HG03135 (cell line): ENCODE data around the gene CETN1.

Experiments used
- ATAC-seq: cut with Tn5 transposase; IDR thresholded peaks from one replicate; pipeline ENCODE4 v1.9.1; 2021; ENCODE audit warnings: mild to moderate bottlenecking, moderate library complexity; ENCODE audit not compliant: unreplicated experiment

Gene CETN1

DNA sequence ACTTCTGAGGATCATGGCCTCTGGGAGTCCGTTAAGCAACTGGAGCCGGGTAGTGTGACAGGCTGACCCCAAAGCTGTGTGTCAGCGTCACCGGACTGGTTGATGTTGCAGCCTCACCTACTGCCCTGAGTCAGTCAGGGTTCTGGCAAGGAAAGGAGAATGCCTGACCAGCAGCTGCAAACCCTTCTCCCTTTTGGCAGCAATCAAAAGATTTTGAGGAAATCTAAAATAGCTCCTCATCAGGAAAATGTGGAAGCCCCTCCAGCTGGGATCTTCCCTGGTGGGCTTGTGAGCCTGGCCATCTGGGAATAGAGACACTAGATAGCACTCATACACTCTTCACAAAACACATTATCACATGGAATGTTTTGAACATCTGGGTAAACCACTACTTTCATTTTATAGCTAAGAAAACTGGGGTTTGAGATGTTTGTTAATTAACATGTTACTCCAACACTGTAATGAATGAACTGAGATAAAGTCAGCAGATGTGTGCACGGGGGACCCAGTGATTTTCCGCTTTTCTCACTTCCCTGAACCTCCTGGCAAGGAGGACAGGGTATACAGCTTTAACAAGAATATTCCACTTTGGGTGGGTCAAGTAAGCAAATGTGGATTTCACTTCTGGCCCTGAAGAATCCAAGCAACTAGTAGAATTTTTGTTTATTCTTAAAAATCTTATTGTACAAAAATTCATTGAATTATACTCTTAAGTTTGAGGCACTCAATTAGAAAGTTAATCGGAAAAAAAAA is 41.3 kb downstream of the CETN1 start:
- ATAC-seq, result no peak

GRCh38 chr18:622289-622688 is 42.1 kb downstream of the CETN1 start:
- no peak for ATAC-seq

GRCh38 chr18:623761-624620 is 43.8 kb downstream of the CETN1 start:
- peak; percentile 57 for ATAC-seq

GRCh38 chr18:627231-627630 is 47.1 kb downstream of the CETN1 start:
- no peak for ATAC-seq

DNA sequence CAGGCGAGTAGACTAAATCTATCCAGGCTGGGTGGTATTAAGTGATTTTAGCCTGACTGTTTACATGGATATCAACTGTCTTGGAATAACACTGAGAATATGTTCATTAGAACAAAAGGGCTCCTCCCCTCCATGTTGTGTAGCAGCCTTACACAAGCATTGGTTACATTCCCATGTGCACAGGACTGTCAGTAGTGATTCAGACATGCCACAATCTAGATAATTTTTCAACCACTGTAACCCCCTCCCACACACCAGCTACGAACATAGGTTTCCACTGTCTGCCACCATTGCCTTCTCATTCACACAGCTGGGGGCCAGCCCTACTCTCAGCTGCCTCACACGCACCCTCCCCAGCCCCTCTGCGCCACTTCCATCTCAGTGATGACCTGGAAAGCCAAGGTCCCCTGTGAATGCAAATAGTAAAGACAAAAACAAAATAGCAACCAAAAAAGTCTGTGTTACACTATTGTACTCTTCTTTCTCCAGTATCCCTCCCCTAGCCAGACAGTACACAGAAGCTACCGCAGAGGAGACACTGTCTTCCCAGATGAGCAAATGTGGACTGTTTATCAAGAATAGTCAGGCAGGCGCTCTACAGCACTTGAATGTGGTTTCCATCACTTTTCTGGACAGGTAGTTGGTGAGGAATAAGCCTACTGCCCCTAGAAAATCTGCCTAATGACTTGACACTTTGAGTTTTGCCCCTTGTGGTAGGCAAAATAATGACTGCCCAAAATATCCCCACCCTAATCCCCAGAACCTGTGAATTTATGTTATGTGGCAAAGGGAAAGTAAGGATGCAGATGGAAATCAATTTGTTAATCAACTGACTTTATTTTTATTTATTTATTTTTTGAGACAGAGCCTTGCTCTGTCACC is 49.3 kb downstream of the CETN1 start:
- ATAC-seq, result no peak

GRCh38 chr18:631560-631959 is 51.4 kb downstream of the CETN1 start:
- no peak for ATAC-seq
